Peyer's patch (tissue), 4 donors: ENCODE results near the gene GFPT2.

Experiments used
- CTCF ChIP-seq, 6 experiments: fragments of 450-650 bp in 4 of 6; fragments of 200-600 bp in 2 of 6; sonication (generic) in 1 of 6; IDR thresholded peaks; one replicate each; pipeline ENCODE4 v1.5.1; 2017 to 2019; ENCODE audit warnings: antibody characterized with exemption in 6 of 6, mild to moderate bottlenecking in 3 of 6, moderate library complexity in 1 of 6
- POLR2A ChIP-seq, 2 donors: fragments of 450-650 bp; IDR thresholded peaks; one replicate each; pipeline ENCODE4 v1.5.1; 2017; ENCODE audit warnings: antibody characterized with exemption in 2 of 2, mild to moderate bottlenecking in 2 of 2, moderate library complexity in 2 of 2

GRCh38 chr5:180399401-180400215 is 46.5 kb upstream of the GFPT2 start:
- TF ChIP-seq CTCF (IDR thresholded peaks at IDR 0.05) (no peak), POLR2A (IDR thresholded peaks at IDR 0.05) (no peak)
